Bronchial epithelial cell (primary cell): ENCODE measurements around the gene LGSN. TPM values are rescaled to one million over a fixed set of nuclear protein-coding genes. Genes with fewer than 3 reads are reported as not detected.
A peak's percentile ranks its signal among the peaks of the same experiment; 100 is the strongest.
"Not testable (repeated sequence)": the region's sequence is repeated elsewhere in the genome, so short reads cannot be mapped to it uniquely, and the experiment has no call there.

Experiments used
- DNase-seq: peaks from one replicate; pipeline ENCODE4 v3.0.0-alpha.2; 2010; ENCODE audit warnings: low read depth
- FAIRE-seq: peaks from 2 replicates; lab custom pipeline; 2011; peaks lifted over from hg19 to GRCh38; lab: Jason Lieb, UNC
- H3K27me3 ChIP-seq: 2 replicates; pipeline ENCODE4 v1.5.1; 2011; ENCODE audit warnings: low read length; ENCODE audit not compliant: control insufficient read depth, insufficient read depth
- H3K36me3 ChIP-seq: 2 replicates; pipeline ENCODE4 v1.5.1; 2011; ENCODE audit warnings: low read length; ENCODE audit not compliant: control insufficient read depth, insufficient read depth
- H3K4me3 ChIP-seq: 2 replicates; pipeline ENCODE4 v1.5.1; 2011; ENCODE audit warnings: mild to moderate bottlenecking, low read depth, low read length, control low read depth
- total RNA-seq: library from RNA; depleted of rRNA; stranded (reverse); fragments of >200 nt; gene quantifications from 2 replicates; pipeline ENCODE4 v1.2.1, GENCODE V29; 2014
- TF ChIP-seq, protein P1 (sequence below): IDR thresholded peaks from 2 replicates; pipeline ENCODE4 v1.5.1; 2011; ENCODE audit warnings: mild to moderate bottlenecking, moderate library complexity, low read length, control low read depth, inconsistent platforms; ENCODE audit not compliant: insufficient read depth, severe bottlenecking

Gene LGSN, protein sequence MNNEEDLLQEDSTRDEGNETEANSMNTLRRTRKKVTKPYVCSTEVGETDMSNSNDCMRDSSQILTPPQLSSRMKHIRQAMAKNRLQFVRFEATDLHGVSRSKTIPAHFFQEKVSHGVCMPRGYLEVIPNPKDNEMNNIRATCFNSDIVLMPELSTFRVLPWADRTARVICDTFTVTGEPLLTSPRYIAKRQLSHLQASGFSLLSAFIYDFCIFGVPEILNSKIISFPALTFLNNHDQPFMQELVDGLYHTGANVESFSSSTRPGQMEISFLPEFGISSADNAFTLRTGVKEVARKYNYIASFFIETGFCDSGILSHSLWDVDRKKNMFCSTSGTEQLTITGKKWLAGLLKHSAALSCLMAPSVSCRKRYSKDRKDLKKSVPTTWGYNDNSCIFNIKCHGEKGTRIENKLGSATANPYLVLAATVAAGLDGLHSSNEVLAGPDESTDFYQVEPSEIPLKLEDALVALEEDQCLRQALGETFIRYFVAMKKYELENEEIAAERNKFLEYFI
- under 0.01 TPM in 2 replicates for total RNA-seq

DNA sequence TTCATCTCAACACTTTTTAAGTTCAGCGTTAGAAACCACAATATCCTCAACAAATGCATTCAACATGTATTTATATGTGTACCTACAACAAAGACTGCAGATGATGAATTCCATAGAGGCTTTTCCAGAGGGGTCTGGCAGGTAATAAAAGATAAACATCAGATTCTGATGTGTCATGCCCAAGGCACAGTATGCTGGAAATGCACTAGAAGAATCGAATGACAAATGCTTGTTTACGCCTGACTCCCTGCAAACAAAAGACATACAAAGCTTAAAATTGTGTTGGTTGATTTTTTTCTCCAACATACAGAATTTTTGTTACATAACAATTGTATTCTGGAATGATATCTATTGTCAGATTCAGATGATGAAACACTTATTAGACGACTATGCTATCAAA is at the start of gene LGSN:
Gene LGSN, minus strand, starts transcription at position 45 of the 400 bp plus-strand sequence. Its CDS starts 40 bp downstream, at position 5.
- FAIRE-seq (no peak), DNase-seq (no peak)
- H3K36me3 ChIP-seq, result no peaks in the 10 kb centered on the region
- peaks cover 2% of the 10 kb centered on the region for H3K27me3 ChIP-seq
- TF ChIP-seq, protein P1, sequence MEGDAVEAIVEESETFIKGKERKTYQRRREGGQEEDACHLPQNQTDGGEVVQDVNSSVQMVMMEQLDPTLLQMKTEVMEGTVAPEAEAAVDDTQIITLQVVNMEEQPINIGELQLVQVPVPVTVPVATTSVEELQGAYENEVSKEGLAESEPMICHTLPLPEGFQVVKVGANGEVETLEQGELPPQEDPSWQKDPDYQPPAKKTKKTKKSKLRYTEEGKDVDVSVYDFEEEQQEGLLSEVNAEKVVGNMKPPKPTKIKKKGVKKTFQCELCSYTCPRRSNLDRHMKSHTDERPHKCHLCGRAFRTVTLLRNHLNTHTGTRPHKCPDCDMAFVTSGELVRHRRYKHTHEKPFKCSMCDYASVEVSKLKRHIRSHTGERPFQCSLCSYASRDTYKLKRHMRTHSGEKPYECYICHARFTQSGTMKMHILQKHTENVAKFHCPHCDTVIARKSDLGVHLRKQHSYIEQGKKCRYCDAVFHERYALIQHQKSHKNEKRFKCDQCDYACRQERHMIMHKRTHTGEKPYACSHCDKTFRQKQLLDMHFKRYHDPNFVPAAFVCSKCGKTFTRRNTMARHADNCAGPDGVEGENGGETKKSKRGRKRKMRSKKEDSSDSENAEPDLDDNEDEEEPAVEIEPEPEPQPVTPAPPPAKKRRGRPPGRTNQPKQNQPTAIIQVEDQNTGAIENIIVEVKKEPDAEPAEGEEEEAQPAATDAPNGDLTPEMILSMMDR, result no peak
- no peak within 1 kb of the TSS for H3K4me3 ChIP-seq

DNA sequence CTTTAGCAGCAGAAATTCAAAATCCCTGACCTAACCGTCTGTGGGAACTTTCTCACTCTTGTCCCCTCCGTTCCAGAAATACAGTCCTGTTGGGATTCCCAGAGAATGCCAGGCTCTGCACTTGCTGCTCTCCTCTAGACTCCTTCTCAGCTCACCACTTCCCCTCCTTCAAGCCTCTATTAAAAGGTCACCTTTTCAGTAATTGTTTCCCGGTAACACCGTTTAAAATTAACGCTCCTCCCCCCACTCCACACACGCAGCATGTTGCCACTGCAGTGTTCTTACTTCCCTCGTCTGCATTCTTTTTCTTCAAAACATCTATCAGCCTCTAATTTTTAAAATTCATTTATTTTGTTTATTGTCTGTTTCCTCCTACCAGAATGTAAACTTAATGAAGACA is 48.6 kb upstream of the LGSN start:
- no peak overlapping the region for H3K4me3 ChIP-seq
- no peaks in the 10 kb centered on the region for H3K27me3 ChIP-seq
- H3K36me3 ChIP-seq, result no peaks in the 10 kb centered on the region
- TF ChIP-seq, protein P1, result no peak
- FAIRE-seq, result no peak
- DNase-seq, result no peak

DNA sequence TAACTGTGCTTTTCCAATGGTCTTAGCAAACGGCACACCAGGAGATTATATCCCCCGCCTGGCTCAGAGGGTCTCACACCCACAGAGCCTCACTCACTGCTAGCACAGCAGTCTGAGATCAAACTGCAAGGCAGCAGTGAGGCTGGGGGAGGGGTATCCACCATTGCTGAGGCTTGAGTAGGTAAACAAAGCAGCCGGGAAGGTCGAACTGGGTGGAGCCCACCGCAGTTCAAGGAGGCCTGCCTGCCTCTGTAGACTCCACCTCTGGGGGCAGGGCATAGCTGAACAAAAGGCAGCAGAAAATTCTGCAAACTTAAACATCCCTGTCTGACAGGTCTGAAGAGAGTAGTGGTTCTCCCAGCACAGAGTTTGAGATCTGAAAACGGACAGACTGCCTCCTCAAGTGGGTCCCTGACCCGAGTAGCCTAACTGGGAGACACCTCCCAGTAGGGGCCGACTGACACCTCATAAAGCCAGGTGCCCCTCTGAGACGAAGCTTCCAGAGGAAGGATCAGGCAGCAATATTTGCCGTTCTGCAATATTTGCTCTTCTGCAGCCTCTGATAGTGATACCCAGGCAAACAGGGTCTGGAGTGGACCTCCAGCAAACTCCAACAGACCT is 42.8 kb upstream of the LGSN start:
- H3K27me3 ChIP-seq, H3K4me3 ChIP-seq, FAIRE-seq, DNase-seq, H3K36me3 ChIP-seq: not testable (repeated sequence)

DNA sequence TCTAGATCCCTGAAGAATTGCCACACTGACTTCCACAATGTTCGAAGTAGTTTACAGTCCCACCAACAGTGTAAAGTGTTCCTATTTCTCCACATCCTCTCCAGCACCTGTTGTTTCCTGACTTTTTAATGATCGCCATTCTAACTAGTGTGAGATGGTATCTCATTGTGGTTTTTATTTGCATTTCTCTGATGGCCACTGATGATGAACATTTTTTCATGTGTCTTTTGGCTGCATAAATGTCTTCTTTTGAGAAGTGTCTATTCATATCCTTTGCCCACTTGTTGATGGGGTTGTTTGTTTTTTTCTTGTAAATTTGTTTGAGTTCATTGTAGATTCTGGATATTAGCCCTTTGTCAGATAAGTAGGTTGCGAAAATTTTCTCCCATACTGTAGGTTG is 37.6 kb upstream of the LGSN start:
- DNase-seq, H3K4me3 ChIP-seq, H3K27me3 ChIP-seq, H3K36me3 ChIP-seq, FAIRE-seq: not testable (repeated sequence)

DNA sequence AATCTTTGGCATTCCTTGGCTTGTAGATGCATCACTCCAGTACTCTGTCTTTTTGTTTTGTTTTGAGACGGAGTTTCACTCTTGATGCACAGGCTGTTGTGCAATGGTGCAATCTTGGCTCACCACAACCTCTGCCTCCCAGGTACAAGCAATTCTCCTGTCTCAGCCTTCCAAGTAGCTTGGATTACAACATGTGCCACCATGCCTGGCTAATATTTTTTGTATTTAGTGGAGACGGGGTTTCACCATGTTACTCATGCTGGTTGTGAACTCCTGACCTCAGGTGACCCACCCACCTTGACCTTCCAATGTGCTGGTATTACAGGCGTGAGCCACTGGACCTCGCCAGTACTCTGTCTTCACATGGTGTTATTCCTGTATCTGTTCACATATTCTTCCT is 35.8 kb upstream of the LGSN start:
- FAIRE-seq (no peak), DNase-seq (peak; percentile 22)
- H3K4me3 ChIP-seq, result no peak overlapping the region
- no peaks in the 10 kb centered on the region for H3K36me3 ChIP-seq
- H3K27me3 ChIP-seq, result no peaks in the 10 kb centered on the region
- TF ChIP-seq, protein P1, result no peak

DNA sequence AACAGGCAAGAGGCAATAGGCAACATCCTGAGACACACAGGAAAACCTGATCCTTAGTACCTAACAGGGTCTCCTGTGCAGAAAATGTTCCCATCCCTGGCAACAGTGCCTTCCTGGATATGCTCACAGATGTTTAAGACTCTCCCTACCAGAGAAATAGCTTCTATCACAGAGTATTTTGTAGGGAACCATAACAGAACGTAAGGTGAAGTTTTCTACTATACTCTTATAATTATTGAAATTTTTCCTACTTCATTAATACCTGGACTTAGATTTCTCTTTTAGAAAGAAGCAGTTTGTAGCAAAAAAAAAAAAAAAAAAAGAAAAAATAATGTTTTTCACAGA is 33.5 kb upstream of the LGSN start:
- FAIRE-seq, result no peak

More for the DNA sequence above, 33.5 kb upstream of the LGSN start:
- DNase-seq, result no peak
- Histone ChIP-seq H3K36me3 (no peaks in the 10 kb centered on the region), H3K4me3 (no peak overlapping the region), H3K27me3 (no peaks in the 10 kb centered on the region)
- TF ChIP-seq, protein P1, result no peak
